ENCODE results near the gene RINL.

DNA sequence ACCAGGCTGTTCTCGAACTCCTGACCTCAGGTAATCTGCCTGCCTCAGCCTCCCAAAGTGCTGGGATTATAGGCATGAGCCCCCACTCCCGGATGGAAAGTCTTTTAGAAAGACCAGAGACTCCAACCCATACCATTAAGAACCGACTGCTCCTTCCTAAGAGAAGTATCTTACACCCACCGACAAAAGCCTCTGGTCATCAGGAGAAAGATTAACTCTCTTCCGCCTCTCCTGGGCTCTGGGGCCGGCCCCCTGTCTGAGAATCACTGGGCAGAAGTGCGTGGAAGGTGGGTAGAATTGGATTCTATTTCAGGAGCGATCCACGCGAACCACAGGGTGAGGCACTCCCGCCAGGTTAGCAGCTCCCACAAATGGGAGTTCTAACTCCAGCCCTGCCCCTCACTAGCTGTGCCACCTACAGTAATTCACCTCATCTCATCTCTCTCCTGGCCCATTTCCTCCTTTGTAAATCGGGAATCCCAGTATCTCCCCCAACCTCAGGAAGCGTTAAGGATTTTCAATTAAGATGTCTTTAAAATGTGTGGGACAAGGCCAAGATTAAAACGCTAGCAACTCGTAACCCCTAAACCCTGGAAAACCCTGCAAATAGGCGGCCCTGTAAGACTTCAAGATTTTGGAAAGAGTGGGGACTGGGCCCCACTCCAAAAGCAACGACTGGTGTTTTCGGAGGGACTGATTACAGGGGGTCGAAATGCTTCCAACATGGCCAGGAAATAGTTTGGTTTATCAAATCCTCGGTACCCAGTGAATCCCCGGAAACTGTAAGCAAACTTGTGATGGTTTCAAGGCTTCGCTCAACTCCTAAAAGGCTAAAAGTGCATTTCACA is 29.6 kb downstream of the RINL start:
- TF ChIP-seq, protein P1, sequence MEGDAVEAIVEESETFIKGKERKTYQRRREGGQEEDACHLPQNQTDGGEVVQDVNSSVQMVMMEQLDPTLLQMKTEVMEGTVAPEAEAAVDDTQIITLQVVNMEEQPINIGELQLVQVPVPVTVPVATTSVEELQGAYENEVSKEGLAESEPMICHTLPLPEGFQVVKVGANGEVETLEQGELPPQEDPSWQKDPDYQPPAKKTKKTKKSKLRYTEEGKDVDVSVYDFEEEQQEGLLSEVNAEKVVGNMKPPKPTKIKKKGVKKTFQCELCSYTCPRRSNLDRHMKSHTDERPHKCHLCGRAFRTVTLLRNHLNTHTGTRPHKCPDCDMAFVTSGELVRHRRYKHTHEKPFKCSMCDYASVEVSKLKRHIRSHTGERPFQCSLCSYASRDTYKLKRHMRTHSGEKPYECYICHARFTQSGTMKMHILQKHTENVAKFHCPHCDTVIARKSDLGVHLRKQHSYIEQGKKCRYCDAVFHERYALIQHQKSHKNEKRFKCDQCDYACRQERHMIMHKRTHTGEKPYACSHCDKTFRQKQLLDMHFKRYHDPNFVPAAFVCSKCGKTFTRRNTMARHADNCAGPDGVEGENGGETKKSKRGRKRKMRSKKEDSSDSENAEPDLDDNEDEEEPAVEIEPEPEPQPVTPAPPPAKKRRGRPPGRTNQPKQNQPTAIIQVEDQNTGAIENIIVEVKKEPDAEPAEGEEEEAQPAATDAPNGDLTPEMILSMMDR (conservative IDR thresholded peaks at IDR 0.05; ENCODE audit: low read depth, low read length): no peak
- no peak for TF ChIP-seq EZH2 (IDR thresholded peaks at IDR 0.05; ENCODE audit: borderline replicate concordance, low read depth, low read length, poor library complexity, severe bottlenecking)

Measured in A673 (cell line).